ENCODE results near the gene CSAG1.
"Not testable (repeated sequence)": the region's sequence is repeated elsewhere in the genome, so short reads cannot be mapped to it uniquely, and the experiment has no call there.

CSAG1 gene

GRCh38 chrX:152733261-152733975 is at the start of gene CSAG1, which contains the start of gene MAGEA12:
Gene CSAG1 (minus strand): TSS chrX:152733721. CDS start chrX:152732460, 1,261 bp downstream.
Gene MAGEA12 (plus strand): TSS chrX:152733757. CDS start chrX:152736162, 2,405 bp downstream.
- no peak for DNase-seq (ENCODE audit: low read depth in 2 of 2)

- not testable (repeated sequence) for DNase-seq (ENCODE audit: low read depth in 2 of 2)
Measured at GRCh38 chrX:152769549-152770289, 36.2 kb upstream of the CSAG1 start, which contains the start of gene MAGEA6. Gene MAGEA6 (minus strand): TSS chrX:152769689. CDS start chrX:152767650, 2,039 bp downstream.

- DNase-seq (ENCODE audit: low read depth in 2 of 2), result not testable (repeated sequence)
Measured at GRCh38 chrX:152766562-152766961, 33.0 kb upstream of the CSAG1 start.

GRCh38 chrX:152761582-152761981 is 28.1 kb upstream of the CSAG1 start:
- DNase-seq (ENCODE audit: low read depth in 2 of 2), result not testable (repeated sequence)

- DNase-seq (ENCODE audit: low read depth in 2 of 2), result not testable (repeated sequence)
Measured at GRCh38 chrX:152759544-152759943, 26.0 kb upstream of the CSAG1 start.

- DNase-seq (ENCODE audit: low read depth in 2 of 2), result not testable (repeated sequence)
Measured at GRCh38 chrX:152758918-152759317, 25.4 kb upstream of the CSAG1 start, which contains the start of gene CSAG3. Gene CSAG3 (plus strand): TSS chrX:152759218.

- DNase-seq (ENCODE audit: low read depth in 2 of 2), result not testable (repeated sequence)
Measured at GRCh38 chrX:152754871-152755270, 21.4 kb upstream of the CSAG1 start.

- DNase-seq (ENCODE audit: low read depth in 2 of 2), result not testable (repeated sequence)
Measured at GRCh38 chrX:152753686-152754650, 20.4 kb upstream of the CSAG1 start, which contains the start of gene MAGEA2. Gene MAGEA2 (minus strand): TSS chrX:152753842. CDS start chrX:152751363, 2,479 bp downstream.

GRCh38 chrX:152738560-152738959 is 5.0 kb upstream of the CSAG1 start:
- no peak for DNase-seq (ENCODE audit: low read depth in 2 of 2)

GRCh38 chrX:152736528-152736927 is 3.0 kb upstream of the CSAG1 start:
- DNase-seq (ENCODE audit: low read depth in 2 of 2), result not testable (repeated sequence)

GRCh38 chrX:152735860-152736511 is 2.5 kb upstream of the CSAG1 start:
- no peak for DNase-seq (ENCODE audit: low read depth in 2 of 2)

- no peak for DNase-seq (ENCODE audit: low read depth in 2 of 2)
Measured at GRCh38 chrX:152735101-152735500, 1.6 kb upstream of the CSAG1 start.

- DNase-seq (ENCODE audit: low read depth in 2 of 2), result not testable (repeated sequence)
Measured at GRCh38 chrX:152734143-152734858, 780 bp upstream of the CSAG1 start.

- no peak for DNase-seq (ENCODE audit: low read depth in 2 of 2)
Measured at GRCh38 chrX:152725409-152725808, 8.1 kb downstream of the CSAG1 start.

GRCh38 chrX:152713815-152714787 is 19.4 kb downstream of the CSAG1 start, which contains the start of gene MAGEA2B:
Gene MAGEA2B (plus strand): TSS chrX:152714628. CDS start chrX:152717107, 2,479 bp downstream.
- not testable (repeated sequence) for DNase-seq (ENCODE audit: low read depth in 2 of 2)

GRCh38 chrX:152713195-152713594 is 20.3 kb downstream of the CSAG1 start:
- DNase-seq (ENCODE audit: low read depth in 2 of 2), result not testable (repeated sequence)

- not testable (repeated sequence) for DNase-seq (ENCODE audit: low read depth in 2 of 2)
Measured at GRCh38 chrX:152709173-152709572, 24.3 kb downstream of the CSAG1 start, which contains the start of gene CSAG2. Gene CSAG2 (minus strand): TSS chrX:152709273. CDS start chrX:152709112, 161 bp downstream.

- DNase-seq (ENCODE audit: low read depth in 2 of 2), result not testable (repeated sequence)
Measured at GRCh38 chrX:152706500-152706899, 27.0 kb downstream of the CSAG1 start.
